Activated CD4-positive, alpha-beta memory T cell treated with anti-CD3 and anti-CD28 coated beads, Interleukin-2, amount 10 ng/mL, durations not matched to agents 7 days and 5 days (primary cell): ENCODE measurements around the gene RNF144B. TPM values are rescaled to one million over a fixed set of nuclear protein-coding genes. Genes with fewer than 3 reads are reported as not detected.

ENCODE experiments used
- CTCF ChIA-PET: fragments of 350-600 bp; sonication (Branson Sonifier 250); formaldehyde crosslinking; loops from one replicate; lab custom pipeline; 2021; ENCODE audit warnings: antibody characterized with exemption, inconsistent platforms; lab: Charles Lee
- POLR2A ChIA-PET: fragments of 350-600 bp; sonication (Branson Sonifier 250); formaldehyde crosslinking; loops from one replicate; lab custom pipeline; 2021; ENCODE audit warnings: antibody characterized with exemption; lab: Charles Lee
- DNase-seq: peaks from one replicate; pipeline ENCODE4 v3.0.0-alpha.2; 2020
- H3K27ac Mint-ChIP-seq: one replicate; pipeline ENCODE4 v1.8.0; 2021; ENCODE audit warnings: mild to moderate bottlenecking, mixed read lengths
- H3K27me3 Mint-ChIP-seq: one replicate; pipeline ENCODE4 v1.8.0; 2021; ENCODE audit warnings: mixed read lengths
- H3K36me3 Mint-ChIP-seq: one replicate; pipeline ENCODE4 v1.8.0; 2021; ENCODE audit warnings: low read depth, mixed read lengths
- H3K4me1 Mint-ChIP-seq: one replicate; pipeline ENCODE4 v1.8.0; 2021; ENCODE audit warnings: mixed read lengths
- H3K4me3 Mint-ChIP-seq: one replicate; pipeline ENCODE4 v1.8.0; 2021; ENCODE audit warnings: mild to moderate bottlenecking, mixed read lengths
- H3K9me3 Mint-ChIP-seq: one replicate; pipeline ENCODE4 v1.8.0; 2021; ENCODE audit warnings: mixed read lengths
- total RNA-seq, 2 experiments: library from RNA; stranded (reverse); gene quantifications; one replicate each; pipeline ENCODE4 v1.2.3, GENCODE V29; 2021

Gene RNF144B
- total RNA-seq, 2 experiments from 2014 or later, result 1.3 to 2.0 TPM

GRCh38 chr6:18420328-18420727 is 33.2 kb downstream of the RNF144B start:
- H3K9me3 Mint-ChIP-seq, result no peaks in the 10 kb centered on the region
- H3K27ac Mint-ChIP-seq, result no peak overlapping the region
- no peaks in the 10 kb centered on the region for H3K4me1 Mint-ChIP-seq
- H3K36me3 Mint-ChIP-seq, result no peaks in the 10 kb centered on the region
- ChIA-PET POLR2A (no interaction called here), CTCF (no interaction called here)
- peaks cover 2% of the 10 kb centered on the region for H3K27me3 Mint-ChIP-seq
- no peak for DNase-seq
- no peak overlapping the region for H3K4me3 Mint-ChIP-seq

- no peak overlapping the region for H3K27ac Mint-ChIP-seq
- H3K4me1 Mint-ChIP-seq, result peaks cover 5% of the 10 kb centered on the region
- DNase-seq, result no peak
- H3K36me3 Mint-ChIP-seq, result no peaks in the 10 kb centered on the region
- ChIA-PET POLR2A (no interaction called here), CTCF (no interaction called here)
- H3K27me3 Mint-ChIP-seq, result peaks cover 4% of the 10 kb centered on the region
- H3K9me3 Mint-ChIP-seq, result no peaks in the 10 kb centered on the region
- H3K4me3 Mint-ChIP-seq, result no peak overlapping the region
Measured at GRCh38 chr6:18422136-18422535, 35.0 kb downstream of the RNF144B start.

- CTCF ChIA-PET, result no interaction called here
- Mint-ChIP-seq H3K27me3 (peaks cover 4% of the 10 kb centered on the region), H3K4me1 (peaks cover 5% of the 10 kb centered on the region), H3K36me3 (no peaks in the 10 kb centered on the region), H3K4me3 (no peak overlapping the region), H3K27ac (no peak overlapping the region), H3K9me3 (no peaks in the 10 kb centered on the region)
- no peak for DNase-seq
- POLR2A ChIA-PET, result no interaction called here
Measured at GRCh38 chr6:18423426-18423825, 36.3 kb downstream of the RNF144B start.

DNA sequence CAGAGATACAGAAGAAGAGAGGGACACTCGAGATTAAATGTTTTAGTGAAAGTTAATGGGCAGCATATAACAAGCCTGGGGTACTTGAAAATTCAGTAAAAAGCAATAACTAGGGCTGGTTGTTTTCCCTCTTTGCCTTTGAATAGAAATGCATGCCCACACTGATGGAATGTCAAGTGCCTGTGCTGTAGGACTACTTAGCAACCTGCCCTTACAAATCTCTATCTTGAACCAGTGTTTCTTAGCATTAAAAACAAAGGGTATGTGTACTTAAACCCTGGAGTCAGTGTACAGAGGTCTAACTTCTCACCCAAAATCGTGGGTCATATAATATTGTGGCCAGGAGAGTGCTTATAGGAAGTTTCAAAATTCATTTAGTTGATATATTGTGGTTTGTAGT is 37.1 kb downstream of the RNF144B start:
- Mint-ChIP-seq H3K4me1 (peaks cover 5% of the 10 kb centered on the region), H3K9me3 (no peaks in the 10 kb centered on the region), H3K36me3 (no peaks in the 10 kb centered on the region), H3K4me3 (no peak overlapping the region), H3K27ac (no peak overlapping the region), H3K27me3 (peaks cover 4% of the 10 kb centered on the region)
- CTCF ChIA-PET, result no interaction called here
- no peak for DNase-seq
- POLR2A ChIA-PET, result no interaction called here

- Mint-ChIP-seq H3K4me3 (no peak overlapping the region), H3K36me3 (no peaks in the 10 kb centered on the region), H3K9me3 (no peaks in the 10 kb centered on the region), H3K27ac (no peak overlapping the region), H3K27me3 (peaks cover 2% of the 10 kb centered on the region), H3K4me1 (peaks cover 5% of the 10 kb centered on the region)
- no peak for DNase-seq
- ChIA-PET CTCF (no interaction called here), POLR2A (no interaction called here)
Measured at GRCh38 chr6:18425218-18425617, 38.1 kb downstream of the RNF144B start.

DNA sequence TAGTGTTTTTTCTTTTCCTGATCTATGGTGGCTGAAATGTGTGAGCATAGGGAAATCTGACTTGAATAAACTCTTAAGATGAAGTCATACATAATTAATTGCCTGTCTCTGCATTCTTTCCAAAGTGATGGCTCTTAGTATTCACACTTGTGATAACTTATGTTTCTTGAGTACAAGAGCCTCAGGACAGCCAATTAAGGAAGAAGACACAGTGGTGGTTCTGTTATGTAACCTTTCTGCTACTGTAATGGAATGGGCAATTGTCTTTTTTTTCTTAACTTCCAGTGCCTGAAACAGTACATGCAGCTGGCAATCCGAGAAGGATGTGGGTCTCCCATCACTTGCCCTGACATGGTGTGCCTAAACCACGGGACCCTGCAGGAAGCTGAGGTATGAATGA is 40.1 kb downstream of the RNF144B start:
- peaks cover 5% of the 10 kb centered on the region for H3K4me1 Mint-ChIP-seq
- DNase-seq, result no peak
- H3K27ac Mint-ChIP-seq, result no peak overlapping the region
- H3K27me3 Mint-ChIP-seq, result peaks cover 2% of the 10 kb centered on the region
- no peaks in the 10 kb centered on the region for H3K9me3 Mint-ChIP-seq
- H3K4me3 Mint-ChIP-seq, result no peak overlapping the region
- POLR2A ChIA-PET, result no interaction called here
- CTCF ChIA-PET, result no interaction called here
- no peaks in the 10 kb centered on the region for H3K36me3 Mint-ChIP-seq

DNA sequence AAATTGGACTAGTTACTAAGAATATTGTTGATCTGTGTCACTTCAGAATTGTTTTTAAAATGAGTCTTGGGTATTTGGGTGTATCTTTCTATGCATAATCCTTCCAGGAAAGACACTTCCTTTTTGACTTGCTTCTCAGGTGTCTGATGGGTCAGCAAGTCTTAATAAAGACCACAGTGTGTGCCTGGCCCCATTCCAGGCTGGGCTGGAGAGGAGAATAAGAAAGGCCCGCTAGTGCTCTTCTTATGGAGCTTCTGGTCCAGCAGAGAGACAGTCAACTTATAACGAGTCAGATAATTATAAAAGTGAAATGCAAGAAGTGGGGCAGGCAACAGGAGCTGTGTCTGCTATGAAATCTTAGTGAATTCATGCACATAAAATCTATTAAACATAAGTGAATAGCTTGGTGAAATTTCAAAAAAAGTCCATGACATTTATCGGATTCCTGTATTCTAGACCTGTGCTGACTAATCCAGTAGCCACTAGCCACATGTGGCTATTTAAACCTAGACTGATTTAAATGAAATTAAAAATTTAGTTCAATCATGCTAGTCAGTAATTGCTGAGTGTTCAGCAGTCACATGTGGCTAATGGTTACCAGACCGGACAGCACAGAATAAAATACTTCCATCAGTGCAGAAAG is 42.6 kb downstream of the RNF144B start:
- peaks cover 5% of the 10 kb centered on the region for H3K4me1 Mint-ChIP-seq
- no peaks in the 10 kb centered on the region for H3K36me3 Mint-ChIP-seq
- ChIA-PET POLR2A (no interaction called here), CTCF (no interaction called here)
- H3K27me3 Mint-ChIP-seq, result peaks cover 2% of the 10 kb centered on the region
- no peak for DNase-seq
- H3K9me3 Mint-ChIP-seq, result no peaks in the 10 kb centered on the region
- no peak overlapping the region for H3K4me3 Mint-ChIP-seq
- H3K27ac Mint-ChIP-seq, result no peak overlapping the region

- H3K4me3 Mint-ChIP-seq, result no peak overlapping the region
- H3K27ac Mint-ChIP-seq, result no peak overlapping the region
- H3K4me1 Mint-ChIP-seq, result peaks cover 2% of the 10 kb centered on the region
- POLR2A ChIA-PET, result no interaction called here
- no peak for DNase-seq
- H3K9me3 Mint-ChIP-seq, result no peaks in the 10 kb centered on the region
- CTCF ChIA-PET, result no interaction called here
- H3K36me3 Mint-ChIP-seq, result no peaks in the 10 kb centered on the region
- no peaks in the 10 kb centered on the region for H3K27me3 Mint-ChIP-seq
Measured at GRCh38 chr6:18431581-18431980, 44.4 kb downstream of the RNF144B start.

DNA sequence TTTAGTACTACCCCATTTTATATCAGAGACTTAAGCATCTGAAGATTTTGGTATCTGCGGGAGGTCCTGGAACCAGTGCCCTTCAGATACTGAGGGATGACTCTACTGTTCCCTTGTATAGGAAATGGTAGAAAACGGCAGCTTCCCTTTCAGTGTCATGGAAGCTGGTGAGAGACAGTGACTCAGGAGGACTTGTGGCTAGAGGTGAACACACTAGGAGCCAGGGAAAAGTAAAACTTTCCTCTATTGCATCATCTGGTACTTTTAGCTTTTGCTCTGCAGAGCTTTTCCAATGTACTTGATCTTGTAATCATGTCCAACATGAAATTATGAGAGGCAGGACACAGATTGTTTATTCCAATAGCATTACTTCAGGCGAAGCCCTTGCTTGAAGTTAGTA is 45.0 kb downstream of the RNF144B start:
- ChIA-PET POLR2A (no interaction called here), CTCF (no interaction called here)
- no peak for DNase-seq
- H3K4me1 Mint-ChIP-seq, result no peaks in the 10 kb centered on the region
- H3K27ac Mint-ChIP-seq, result no peak overlapping the region
- H3K27me3 Mint-ChIP-seq, result no peaks in the 10 kb centered on the region
- no peak overlapping the region for H3K4me3 Mint-ChIP-seq
- no peaks in the 10 kb centered on the region for H3K9me3 Mint-ChIP-seq
- no peaks in the 10 kb centered on the region for H3K36me3 Mint-ChIP-seq

DNA sequence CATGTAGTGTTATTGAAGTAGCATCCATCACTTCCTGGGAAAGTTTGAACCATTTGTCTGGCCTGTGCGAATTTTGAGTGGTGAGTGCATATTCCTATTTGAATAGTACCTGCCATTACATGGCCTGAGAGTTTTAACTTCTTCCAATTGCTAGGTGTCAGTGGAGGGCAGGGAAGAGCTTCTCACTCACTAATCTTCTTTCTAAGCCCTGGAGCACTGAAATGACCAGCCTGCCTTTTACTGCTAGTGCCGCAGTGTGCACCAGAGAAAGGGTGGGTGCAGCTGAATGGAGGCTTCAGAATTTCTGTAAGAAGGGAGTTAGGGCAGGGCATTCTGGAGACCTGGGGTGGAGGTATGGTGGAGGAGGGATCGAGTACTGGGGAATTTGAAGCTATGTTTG is 45.5 kb downstream of the RNF144B start:
- no peak overlapping the region for H3K27ac Mint-ChIP-seq

GRCh38 chr6:18433059-18433458 is 45.9 kb downstream of the RNF144B start:
- H3K27me3 Mint-ChIP-seq, result no peaks in the 10 kb centered on the region
- no peak overlapping the region for H3K4me3 Mint-ChIP-seq
- CTCF ChIA-PET, result no interaction called here

More for the DNA sequence above, 45.5 kb downstream of the RNF144B start:
- ChIA-PET CTCF (no interaction called here), POLR2A (no interaction called here)
- H3K9me3 Mint-ChIP-seq, result no peaks in the 10 kb centered on the region
- H3K27me3 Mint-ChIP-seq, result no peaks in the 10 kb centered on the region
- no peak for DNase-seq
- no peak overlapping the region for H3K4me3 Mint-ChIP-seq
- H3K4me1 Mint-ChIP-seq, result no peaks in the 10 kb centered on the region
- no peaks in the 10 kb centered on the region for H3K36me3 Mint-ChIP-seq

DNA sequence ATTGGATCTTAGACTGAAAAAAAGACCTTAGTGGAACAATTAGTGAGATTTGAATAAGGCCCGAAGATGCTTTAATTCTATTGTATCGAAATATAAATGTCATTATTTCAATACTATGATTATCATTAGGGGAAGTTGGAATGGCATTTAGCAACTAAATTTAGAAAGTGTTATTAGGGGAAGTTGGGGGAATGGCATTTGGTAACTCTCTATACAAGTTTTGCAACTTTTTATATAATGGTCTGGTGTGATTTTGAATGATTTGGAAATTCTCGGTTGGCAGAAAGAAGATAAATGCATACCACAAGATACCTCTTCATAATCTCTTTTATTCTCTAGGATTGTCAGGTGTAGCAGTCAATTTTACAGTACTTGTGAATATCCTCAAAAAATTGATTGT is 49.2 kb downstream of the RNF144B start:
- Mint-ChIP-seq H3K4me3 (no peak overlapping the region), H3K27ac (no peak overlapping the region), H3K36me3 (no peaks in the 10 kb centered on the region), H3K27me3 (peaks cover 2% of the 10 kb centered on the region), H3K9me3 (no peaks in the 10 kb centered on the region), H3K4me1 (no peaks in the 10 kb centered on the region)
- ChIA-PET POLR2A (no interaction called here), CTCF (no interaction called here)
- DNase-seq, result no peak

More at GRCh38 chr6:18433059-18433458, 45.9 kb downstream of the RNF144B start:
- DNase-seq, result no peak
- POLR2A ChIA-PET, result no interaction called here
- Mint-ChIP-seq H3K36me3 (no peaks in the 10 kb centered on the region), H3K4me1 (no peaks in the 10 kb centered on the region), H3K9me3 (no peaks in the 10 kb centered on the region), H3K27ac (no peak overlapping the region)

DNA sequence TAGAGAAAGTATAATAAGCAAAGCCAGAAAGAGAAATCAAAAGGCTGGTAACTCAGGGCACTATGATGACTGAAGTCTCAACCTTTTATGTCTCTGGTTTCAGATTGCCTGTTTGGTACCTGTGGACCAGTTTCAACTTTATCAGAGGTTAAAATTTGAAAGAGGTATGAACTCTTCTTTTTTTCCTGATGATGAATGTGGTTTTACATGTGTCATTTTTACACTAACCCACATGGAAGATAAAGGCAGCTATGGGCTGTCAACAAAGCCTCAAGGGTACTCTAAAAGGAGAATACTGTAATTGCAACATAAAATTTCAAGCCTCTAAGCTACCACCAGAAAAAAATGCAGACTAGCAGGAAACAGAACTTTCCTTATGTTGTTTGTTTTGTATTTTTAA is 52.4 kb downstream of the RNF144B start:
- no peak for DNase-seq
- Mint-ChIP-seq H3K4me1 (no peaks in the 10 kb centered on the region), H3K36me3 (no peaks in the 10 kb centered on the region), H3K9me3 (no peaks in the 10 kb centered on the region), H3K27me3 (peaks cover 2% of the 10 kb centered on the region), H3K4me3 (no peak overlapping the region), H3K27ac (no peak overlapping the region)
- POLR2A ChIA-PET, result no interaction called here
- CTCF ChIA-PET, result interaction anchor here (0.6 kb wide), 1 partner anchor 116 kb away, joined by 3 read pairs; no protein-coding TSS in a partner anchor

GRCh38 chr6:18441251-18441979 is 54.3 kb downstream of the RNF144B start:
- CTCF ChIA-PET, result no interaction called here
- Mint-ChIP-seq H3K4me1 (no peaks in the 10 kb centered on the region), H3K4me3 (no peak overlapping the region), H3K36me3 (no peaks in the 10 kb centered on the region), H3K27ac (no peak overlapping the region), H3K27me3 (peaks cover 2% of the 10 kb centered on the region), H3K9me3 (no peaks in the 10 kb centered on the region)
- no peak for DNase-seq
- POLR2A ChIA-PET, result no interaction called here
